ENCODE data around the gene RIOX2.

The RIOX2 gene

GRCh38 chr3:97983933-97984491 lies 11.8 kb upstream of the RIOX2 start:
- no peaks in the 10 kb centered on the region for H3K27me3 ChIP-seq (ENCODE audit: insufficient read depth, poor library complexity, severe bottlenecking)
- H3K4me3 ChIP-seq (replicated peaks; ENCODE audit: insufficient read depth, low read length) = no peak overlapping the region
- DNase-seq (ENCODE audit: low read depth in 1 of 2, low spot score in 1 of 2) = no peak
- TF ChIP-seq POLR2AphosphoS5 (IDR thresholded peaks at IDR 0.05; ENCODE audit: low read depth) (no peak), SPI1 (IDR thresholded peaks at IDR 0.05; ENCODE audit: borderline replicate concordance, low read depth) (no peak), GABPA (IDR thresholded peaks at IDR 0.05; ENCODE audit: low read depth) (no peak)
- TF ChIP-seq, protein P1, sequence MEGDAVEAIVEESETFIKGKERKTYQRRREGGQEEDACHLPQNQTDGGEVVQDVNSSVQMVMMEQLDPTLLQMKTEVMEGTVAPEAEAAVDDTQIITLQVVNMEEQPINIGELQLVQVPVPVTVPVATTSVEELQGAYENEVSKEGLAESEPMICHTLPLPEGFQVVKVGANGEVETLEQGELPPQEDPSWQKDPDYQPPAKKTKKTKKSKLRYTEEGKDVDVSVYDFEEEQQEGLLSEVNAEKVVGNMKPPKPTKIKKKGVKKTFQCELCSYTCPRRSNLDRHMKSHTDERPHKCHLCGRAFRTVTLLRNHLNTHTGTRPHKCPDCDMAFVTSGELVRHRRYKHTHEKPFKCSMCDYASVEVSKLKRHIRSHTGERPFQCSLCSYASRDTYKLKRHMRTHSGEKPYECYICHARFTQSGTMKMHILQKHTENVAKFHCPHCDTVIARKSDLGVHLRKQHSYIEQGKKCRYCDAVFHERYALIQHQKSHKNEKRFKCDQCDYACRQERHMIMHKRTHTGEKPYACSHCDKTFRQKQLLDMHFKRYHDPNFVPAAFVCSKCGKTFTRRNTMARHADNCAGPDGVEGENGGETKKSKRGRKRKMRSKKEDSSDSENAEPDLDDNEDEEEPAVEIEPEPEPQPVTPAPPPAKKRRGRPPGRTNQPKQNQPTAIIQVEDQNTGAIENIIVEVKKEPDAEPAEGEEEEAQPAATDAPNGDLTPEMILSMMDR (IDR thresholded peaks at IDR 0.05; ENCODE audit: insufficient read depth, low read length) = no peak
- TF ChIP-seq, protein P2, sequence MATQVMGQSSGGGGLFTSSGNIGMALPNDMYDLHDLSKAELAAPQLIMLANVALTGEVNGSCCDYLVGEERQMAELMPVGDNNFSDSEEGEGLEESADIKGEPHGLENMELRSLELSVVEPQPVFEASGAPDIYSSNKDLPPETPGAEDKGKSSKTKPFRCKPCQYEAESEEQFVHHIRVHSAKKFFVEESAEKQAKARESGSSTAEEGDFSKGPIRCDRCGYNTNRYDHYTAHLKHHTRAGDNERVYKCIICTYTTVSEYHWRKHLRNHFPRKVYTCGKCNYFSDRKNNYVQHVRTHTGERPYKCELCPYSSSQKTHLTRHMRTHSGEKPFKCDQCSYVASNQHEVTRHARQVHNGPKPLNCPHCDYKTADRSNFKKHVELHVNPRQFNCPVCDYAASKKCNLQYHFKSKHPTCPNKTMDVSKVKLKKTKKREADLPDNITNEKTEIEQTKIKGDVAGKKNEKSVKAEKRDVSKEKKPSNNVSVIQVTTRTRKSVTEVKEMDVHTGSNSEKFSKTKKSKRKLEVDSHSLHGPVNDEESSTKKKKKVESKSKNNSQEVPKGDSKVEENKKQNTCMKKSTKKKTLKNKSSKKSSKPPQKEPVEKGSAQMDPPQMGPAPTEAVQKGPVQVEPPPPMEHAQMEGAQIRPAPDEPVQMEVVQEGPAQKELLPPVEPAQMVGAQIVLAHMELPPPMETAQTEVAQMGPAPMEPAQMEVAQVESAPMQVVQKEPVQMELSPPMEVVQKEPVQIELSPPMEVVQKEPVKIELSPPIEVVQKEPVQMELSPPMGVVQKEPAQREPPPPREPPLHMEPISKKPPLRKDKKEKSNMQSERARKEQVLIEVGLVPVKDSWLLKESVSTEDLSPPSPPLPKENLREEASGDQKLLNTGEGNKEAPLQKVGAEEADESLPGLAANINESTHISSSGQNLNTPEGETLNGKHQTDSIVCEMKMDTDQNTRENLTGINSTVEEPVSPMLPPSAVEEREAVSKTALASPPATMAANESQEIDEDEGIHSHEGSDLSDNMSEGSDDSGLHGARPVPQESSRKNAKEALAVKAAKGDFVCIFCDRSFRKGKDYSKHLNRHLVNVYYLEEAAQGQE (IDR thresholded peaks at IDR 0.05; ENCODE audit: insufficient replicate concordance, low read depth) = no peak
- no peak overlapping the region for H3K27ac ChIP-seq (replicated peaks)

DNA sequence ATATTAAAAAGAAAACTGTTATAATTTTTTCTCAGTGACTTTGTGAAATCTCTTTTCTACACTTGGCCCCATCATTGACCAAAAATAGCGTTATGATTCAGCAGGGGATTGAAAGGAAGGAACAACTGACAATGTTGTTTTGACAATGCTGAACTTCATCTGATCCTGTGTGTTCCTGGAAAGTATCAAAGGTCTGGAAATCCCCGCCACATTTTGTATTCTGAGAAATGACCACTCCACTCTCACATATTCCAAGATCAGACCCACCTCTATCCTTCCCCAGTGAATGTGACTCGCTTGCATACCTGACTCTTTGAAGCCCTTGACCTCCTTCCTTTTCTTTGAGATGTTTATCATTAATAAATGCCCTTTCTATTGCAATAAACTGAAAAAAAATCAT lies 9.7 kb upstream of the RIOX2 start:
- no peaks in the 10 kb centered on the region for H3K27me3 ChIP-seq (ENCODE audit: insufficient read depth, poor library complexity, severe bottlenecking)
- no peak overlapping the region for H3K27ac ChIP-seq (replicated peaks)
- TF ChIP-seq, protein P1 (IDR thresholded peaks at IDR 0.05; ENCODE audit: insufficient read depth, low read length) = no peak
- TF ChIP-seq SPI1 (IDR thresholded peaks at IDR 0.05; ENCODE audit: borderline replicate concordance, low read depth) (no peak), POLR2AphosphoS5 (IDR thresholded peaks at IDR 0.05; ENCODE audit: low read depth) (no peak), GABPA (IDR thresholded peaks at IDR 0.05; ENCODE audit: low read depth) (no peak)
- TF ChIP-seq, protein P2 (IDR thresholded peaks at IDR 0.05; ENCODE audit: insufficient replicate concordance, low read depth) = no peak
- no peak overlapping the region for H3K4me3 ChIP-seq (replicated peaks; ENCODE audit: insufficient read depth, low read length)
- no peak for DNase-seq (ENCODE audit: low read depth in 1 of 2, low spot score in 1 of 2)

DNA sequence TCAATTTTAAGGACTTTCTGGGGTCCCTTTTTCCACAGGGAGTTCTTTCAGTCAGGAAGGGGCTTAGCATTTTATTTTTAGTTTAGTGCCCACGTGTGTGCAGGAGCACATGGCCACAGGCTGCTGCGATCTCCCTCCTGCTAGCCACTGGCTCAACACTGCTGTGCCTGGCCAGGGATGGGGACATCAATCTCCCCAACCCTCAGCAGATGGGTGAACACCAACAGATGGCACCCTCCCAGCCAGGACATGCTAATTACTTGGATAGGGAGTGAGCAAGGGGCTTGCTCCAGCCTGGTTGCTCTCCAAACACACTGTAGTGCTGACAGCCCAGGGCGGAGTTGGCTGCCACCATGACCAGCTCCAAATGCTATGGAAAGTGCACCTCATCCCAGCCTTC lies 7.4 kb upstream of the RIOX2 start:
- no peak for DNase-seq (ENCODE audit: low read depth in 1 of 2, low spot score in 1 of 2)
- H3K27me3 ChIP-seq (ENCODE audit: insufficient read depth, poor library complexity, severe bottlenecking) = no peaks in the 10 kb centered on the region
- H3K27ac ChIP-seq (replicated peaks) = no peak overlapping the region

More for the DNA sequence above, 7.4 kb upstream of the RIOX2 start:
- TF ChIP-seq, protein P2 (IDR thresholded peaks at IDR 0.05; ENCODE audit: insufficient replicate concordance, low read depth) = peak; percentile 40
- TF ChIP-seq, protein P1 (IDR thresholded peaks at IDR 0.05; ENCODE audit: insufficient read depth, low read length) = no peak
- H3K4me3 ChIP-seq (replicated peaks; ENCODE audit: insufficient read depth, low read length) = no peak overlapping the region
